K562 (cell line): ENCODE results near the gene NFATC3. TPM values are rescaled to one million over a fixed set of nuclear protein-coding genes. Genes with fewer than 3 reads are reported as not detected.

Experiments
- ATAC-seq: fragments of 200-7000 bp; cut with Tn5 transposase; 3 replicates; pipeline ENCODE4 v1.9.1; 2020; ENCODE audit warnings: moderate library complexity
- BruUV-seq: library from RNA; stranded (reverse); fragments of 400-500 nt; replicated peaks from 2 replicates; lab custom pipeline; 2021; lab: Mats Ljungman, UMichigan
- CTCF ChIA-PET: fragments of 300-600 bp; formaldehyde crosslinking; extraction: SDS; loops from one replicate; lab custom pipeline; 2021; ENCODE audit warnings: low intra/inter-chr PET ratio; lab: Yijun Ruan, JAX
- POLR2A ChIA-PET: fragments of 300-600, 350-650 bp; sonication (Branson Sonifier 250); formaldehyde crosslinking; extraction: SDS; loops from one replicate; lab custom pipeline; 2021; ENCODE audit warnings: antibody characterized with exemption, inconsistent platforms; lab: Yijun Ruan, JAX
- DNase-seq, 4 experiments: peaks; one replicate each; pipeline versions ENCODE4 v3.0.0 to v3.0.0-alpha.2; 2011 to 2018; ENCODE audit warnings: low spot score in 3 of 4, mixed read lengths in 3 of 4; ENCODE audit errors: extremely low read depth in 1 of 4
- FAIRE-seq: peaks from 2 replicates; lab custom pipeline; 2011; peaks lifted over from hg19 to GRCh38; lab: Jason Lieb, UNC
- H2AFZ ChIP-seq: 2 replicates; pipeline ENCODE4 v1.6.0; 2011; ENCODE audit warnings: low read depth, low read length, control low read depth, inconsistent platforms
- H3K27ac ChIP-seq: fragments of 200-600 bp; 3 replicates; pipeline ENCODE4 v1.8.0; 2011; ENCODE audit warnings: low read depth, mild to moderate bottlenecking, control low read depth, inconsistent platforms, low read length, moderate library complexity, mixed read lengths; ENCODE audit errors: extremely low read depth
- H3K27me3 ChIP-seq, 2 experiments: fragments of 300-600 bp in 1 of 2; 2 replicates in 1 of 2; 3 replicates in 1 of 2; pipeline versions ENCODE4 v1.6.0 to v1.8.0; 2011; ENCODE audit warnings: inconsistent platforms in 2 of 2, low read length in 2 of 2, mild to moderate bottlenecking in 1 of 2, mixed read lengths in 1 of 2, moderate library complexity in 1 of 2; ENCODE audit not compliant: control insufficient read depth in 2 of 2, insufficient read depth in 2 of 2
- H3K36me3 ChIP-seq: fragments of 300-600 bp; 3 replicates; pipeline ENCODE4 v1.8.0; 2011; ENCODE audit warnings: mild to moderate bottlenecking, low read length, inconsistent platforms; ENCODE audit not compliant: control insufficient read depth, insufficient read depth
- H3K4me1 ChIP-seq, 2 experiments: fragments of 200-600 bp in 1 of 2; replicated peaks in 1 of 2; 2 replicates in 1 of 2; 3 replicates in 1 of 2; pipeline versions ENCODE4 v1.5.1 to v1.8.0; 2011; ENCODE audit warnings: inconsistent platforms in 2 of 2, low read length in 2 of 2, mild to moderate bottlenecking in 1 of 2, mixed read lengths in 1 of 2, moderate library complexity in 1 of 2; ENCODE audit not compliant: control insufficient read depth in 2 of 2, insufficient read depth in 2 of 2
- H3K4me2 ChIP-seq: 2 replicates; pipeline ENCODE4 v1.6.1; 2011; ENCODE audit warnings: low read length, control low read depth, inconsistent platforms, mixed read lengths; ENCODE audit not compliant: insufficient read depth
- H3K4me3 ChIP-seq: fragments of 200-600 bp; sonication (generic), shearing (Covaris generic); 2 replicates; pipeline ENCODE4 v1.5.1; 2016; ENCODE audit warnings: control low read depth, inconsistent platforms
- H3K79me2 ChIP-seq: fragments of 200-600 bp; 3 replicates; pipeline ENCODE4 v1.8.0; 2011; ENCODE audit warnings: low read length, inconsistent platforms; ENCODE audit not compliant: control insufficient read depth, insufficient read depth
- H3K9ac ChIP-seq, 2 experiments: 2 replicates each; pipeline versions ENCODE4 v1.6.0 to v1.6.1; 2011; ENCODE audit warnings: low read depth in 2 of 2, low read length in 2 of 2, control low read depth in 1 of 2, inconsistent platforms in 1 of 2, mild to moderate bottlenecking in 1 of 2, mixed read lengths in 1 of 2; ENCODE audit not compliant: insufficient read depth in 1 of 2
- H3K9me1 ChIP-seq: one replicate; pipeline ENCODE4 v1.6.0; 2011; ENCODE audit warnings: inconsistent platforms, mild to moderate bottlenecking, low read length, moderate library complexity; ENCODE audit not compliant: control insufficient read depth, insufficient read depth
- H3K9me3 ChIP-seq: replicated peaks from 2 replicates; pipeline ENCODE4 v1.5.1; 2011; ENCODE audit warnings: low read depth, low read length, inconsistent platforms; ENCODE audit not compliant: control insufficient read depth, insufficient read depth
- H4K20me1 ChIP-seq: replicated peaks from 2 replicates; pipeline ENCODE4 v1.6.1; 2011; ENCODE audit warnings: low read length, inconsistent platforms, mixed read lengths; ENCODE audit not compliant: control insufficient read depth, insufficient read depth
- BMI1 ChIP-seq: fragments of 150-350 bp; IDR thresholded peaks from 2 replicates; pipeline ENCODE4 v1.6.1; 2014; ENCODE audit warnings: low read length
- CBX2 ChIP-seq: fragments of 200-600 bp; sonication (generic); IDR thresholded peaks from one replicate; pipeline ENCODE4 v1.6.1; 2012; ENCODE audit warnings: mild to moderate bottlenecking, low read length, inconsistent platforms; ENCODE audit not compliant: insufficient read depth, poor library complexity, severe bottlenecking
- EP400 ChIP-seq: fragments of 450-650 bp; IDR thresholded peaks from 2 replicates; pipeline ENCODE4 v1.6.1; 2017; ENCODE audit warnings: antibody characterized with exemption, mild to moderate bottlenecking, moderate library complexity
- GATA2 ChIP-seq: sonication (generic); formaldehyde crosslinking; IDR thresholded peaks from 2 replicates; pipeline ENCODE4 v1.4.0; 2020; ENCODE audit warnings: mild to moderate bottlenecking, missing genetic modification reagents
- GTF2A2 ChIP-seq: IDR thresholded peaks from 2 replicates; pipeline ENCODE4 v1.6.1; 2016; ENCODE audit warnings: mild to moderate bottlenecking, missing genetic modification characterization, missing compliant biosample characterization
- NFE2 ChIP-seq: IDR thresholded peaks from 2 replicates; pipeline ENCODE4 v1.6.1; 2014; ENCODE audit warnings: antibody characterized with exemption, low read depth
- SAFB ChIP-seq: fragments of 200-400 bp; formaldehyde crosslinking; IDR thresholded peaks from 2 replicates; pipeline ENCODE4 v1.6.1; 2017; ENCODE audit warnings: low read depth, low read length, borderline replicate concordance
- SRSF1 ChIP-seq: fragments of 200-400 bp; formaldehyde crosslinking; IDR thresholded peaks from 2 replicates; pipeline ENCODE4 v1.6.1; 2017; ENCODE audit warnings: mild to moderate bottlenecking, low read depth, low read length, moderate library complexity
- TAF1 ChIP-seq: IDR thresholded peaks from 2 replicates; pipeline ENCODE4 v1.6.1; 2011; ENCODE audit warnings: mild to moderate bottlenecking, low read length, moderate library complexity; ENCODE audit not compliant: insufficient read depth, control insufficient read depth, severe bottlenecking; ENCODE audit errors: extremely low read depth
- U2AF2 ChIP-seq: fragments of 200-400 bp; formaldehyde crosslinking; optimal IDR thresholded peaks from 2 replicates; pipeline ENCODE3; 2017; ENCODE audit warnings: low read depth, mild to moderate bottlenecking, low read length
- WGBS: fragments of 100-300 bp; shearing (Covaris generic); methylation state at CpG from one replicate; pipeline ENCODE4 v1.1.6; 2016; ENCODE audit warnings: low coverage, mixed read lengths; ENCODE audit not compliant: insufficient coverage; ENCODE audit errors: missing lambda C conversion rate; 5-methylcytosine and 5-hydroxymethylcytosine counted together
- in situ Hi-C: fragments of 300-500 bp; cut with MboI; formaldehyde crosslinking; loops from 4 replicates; pipeline ENCODE4 v1.15.0; 2018; ENCODE audit warnings: inconsistent platforms, mixed read lengths
- intact Hi-C: fragments of 100-400 bp; cut with micrococcal nuclease; formaldehyde crosslinking; loops from 2 replicates; pipeline ENCODE4 v1.14.2; 2022
- polyA plus RNA-seq, 8 experiments: library from polyadenylated mRNA; depleted of rRNA in 4 of 8; stranded (reverse) in 5 of 8; unstranded in 3 of 8; fragments of >200 nt; fragmentation: Nextera tagmentation in 2 of 8; fragmentation: Illumina TruSeq in 1 of 8; extraction: Ambion mirVana in 2 of 8; extraction: Trizol in 1 of 8; gene quantifications; 2 replicates each; pipeline versions ENCODE4 v1.2.1 to v1.2.3, GENCODE V29; 2011 to 2014; ENCODE audit warnings: inconsistent platforms in 1 of 8, missing spikeins in 1 of 8
- total RNA-seq, 7 experiments: library from RNA; depleted of rRNA in 6 of 7; stranded (reverse); fragments of >200 nt in 6 of 7; fragmentation: Illumina TruSeq in 2 of 7; extraction: Trizol in 2 of 7; gene quantifications; 2 replicates each; pipeline versions ENCODE4 v1.2.1 to v1.2.3, GENCODE V29; 2011 to 2021; ENCODE audit warnings: low replicate concordance in 1 of 7
- TF ChIP-seq, protein P1 (sequence below): fragments of 250-450 bp; sonication (Bioruptor Pico); IDR thresholded peaks from 2 replicates; pipeline ENCODE4 v1.8.0; 2022; ENCODE audit warnings: inconsistent platforms
- TF ChIP-seq, protein P2 (sequence below): sonication (generic); formaldehyde crosslinking; IDR thresholded peaks from 2 replicates; pipeline ENCODE4 v1.8.1; 2022; ENCODE audit warnings: missing genetic modification reagents

Gene NFATC3
- total and polyA plus RNA-seq, 9 of the 15 experiments (the other 6 are each of a cell fraction or from before 2014, with no cell fraction given): 15.7 to 98.4 (median 59.4) TPM

DNA sequence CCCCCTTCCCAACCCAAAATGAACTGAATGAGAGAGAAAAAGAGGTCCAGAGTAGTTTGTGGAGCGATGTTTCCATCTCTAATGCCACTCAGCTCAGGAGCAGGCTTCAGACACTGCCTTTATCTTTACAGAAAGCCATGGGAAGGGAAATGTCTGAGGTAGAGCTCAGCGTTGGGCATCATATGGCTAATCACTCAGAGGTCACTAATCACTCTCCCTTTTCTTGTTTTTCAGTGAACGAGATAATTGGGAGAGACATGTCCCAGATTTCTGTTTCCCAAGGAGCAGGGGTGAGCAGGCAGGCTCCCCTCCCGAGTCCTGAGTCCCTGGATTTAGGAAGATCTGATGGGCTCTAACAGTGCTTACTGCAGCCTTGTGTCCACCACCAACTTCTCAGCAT is 140.9 kb downstream of the NFATC3 start:
- no peaks in the 10 kb centered on the region for H3K9me3 ChIP-seq
- no peaks in the 10 kb centered on the region for H3K9me1 ChIP-seq
- FAIRE-seq: no peak
- intact Hi-C loops (no loop called here), in situ Hi-C loops (loop anchor here (10.0 kb wide), 1 partner anchor 151 kb away; no protein-coding TSS in a partner anchor)
- no peak for ATAC-seq
- H3K79me2 ChIP-seq: peaks cover 11% of the 10 kb centered on the region; the same call in 2 of the 3 replicates
- H3K4me1 ChIP-seq: no peaks in the 10 kb centered on the region
- H3K4me3 ChIP-seq: no peak overlapping the region
- ChIA-PET CTCF (no interaction called here), POLR2A (no interaction called here)
- BruUV-seq: no TSS peak
- peaks cover 79% of the 10 kb centered on the region; the same call in 2 of the 3 replicates for H3K36me3 ChIP-seq
- 48% methylated on average over 4 of the region's 4 CpGs for WGBS
- H2AFZ ChIP-seq: no peak overlapping the region
- H4K20me1 ChIP-seq: no peaks in the 10 kb centered on the region; the same call in 1 of the 2 replicates
- TF ChIP-seq GATA2 (no peak), TAF1 (no peak), U2AF2 (no peak), GTF2A2 (tag) (no peak), BMI1 (no peak), CBX2 (no peak), SAFB (no peak), SRSF1 (no peak), EP400 (no peak), NFE2 (no peak)
- TF ChIP-seq, protein P1, sequence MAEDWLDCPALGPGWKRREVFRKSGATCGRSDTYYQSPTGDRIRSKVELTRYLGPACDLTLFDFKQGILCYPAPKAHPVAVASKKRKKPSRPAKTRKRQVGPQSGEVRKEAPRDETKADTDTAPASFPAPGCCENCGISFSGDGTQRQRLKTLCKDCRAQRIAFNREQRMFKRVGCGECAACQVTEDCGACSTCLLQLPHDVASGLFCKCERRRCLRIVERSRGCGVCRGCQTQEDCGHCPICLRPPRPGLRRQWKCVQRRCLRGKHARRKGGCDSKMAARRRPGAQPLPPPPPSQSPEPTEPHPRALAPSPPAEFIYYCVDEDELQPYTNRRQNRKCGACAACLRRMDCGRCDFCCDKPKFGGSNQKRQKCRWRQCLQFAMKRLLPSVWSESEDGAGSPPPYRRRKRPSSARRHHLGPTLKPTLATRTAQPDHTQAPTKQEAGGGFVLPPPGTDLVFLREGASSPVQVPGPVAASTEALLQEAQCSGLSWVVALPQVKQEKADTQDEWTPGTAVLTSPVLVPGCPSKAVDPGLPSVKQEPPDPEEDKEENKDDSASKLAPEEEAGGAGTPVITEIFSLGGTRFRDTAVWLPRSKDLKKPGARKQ (CRISPR knock-in tag): no peak
- TF ChIP-seq, protein P2, sequence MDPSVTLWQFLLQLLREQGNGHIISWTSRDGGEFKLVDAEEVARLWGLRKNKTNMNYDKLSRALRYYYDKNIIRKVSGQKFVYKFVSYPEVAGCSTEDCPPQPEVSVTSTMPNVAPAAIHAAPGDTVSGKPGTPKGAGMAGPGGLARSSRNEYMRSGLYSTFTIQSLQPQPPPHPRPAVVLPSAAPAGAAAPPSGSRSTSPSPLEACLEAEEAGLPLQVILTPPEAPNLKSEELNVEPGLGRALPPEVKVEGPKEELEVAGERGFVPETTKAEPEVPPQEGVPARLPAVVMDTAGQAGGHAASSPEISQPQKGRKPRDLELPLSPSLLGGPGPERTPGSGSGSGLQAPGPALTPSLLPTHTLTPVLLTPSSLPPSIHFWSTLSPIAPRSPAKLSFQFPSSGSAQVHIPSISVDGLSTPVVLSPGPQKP (CRISPR knock-in tag): no peak
- H3K27me3 ChIP-seq: no peaks in the 10 kb centered on the region
- H3K9ac ChIP-seq: peak overlapping the region in 1 of 2 experiments; percentile 14; a peak in 1 of 4 replicates
- H3K27ac ChIP-seq: no peak overlapping the region
- no peak for DNase-seq
- H3K4me2 ChIP-seq: no peak overlapping the region
